ENCODE results near the gene COL4A2.
"Not testable (repeated sequence)": the region's sequence is repeated elsewhere in the genome, so short reads cannot be mapped to it uniquely, and the experiment has no call there.

Gene COL4A2

GRCh38 chr13:110475117-110475516, 168.0 kb downstream of the COL4A2 start:
- no peak for DNase-seq (ENCODE audit: low read depth in 3 of 3)

GRCh38 chr13:110475550-110476219, 168.6 kb downstream of the COL4A2 start:
- no peak for DNase-seq (ENCODE audit: low read depth in 3 of 3)

- no peak for DNase-seq (ENCODE audit: low read depth in 3 of 3)
Observed at GRCh38 chr13:110476220-110476617, 169.1 kb downstream of the COL4A2 start.

DNA sequence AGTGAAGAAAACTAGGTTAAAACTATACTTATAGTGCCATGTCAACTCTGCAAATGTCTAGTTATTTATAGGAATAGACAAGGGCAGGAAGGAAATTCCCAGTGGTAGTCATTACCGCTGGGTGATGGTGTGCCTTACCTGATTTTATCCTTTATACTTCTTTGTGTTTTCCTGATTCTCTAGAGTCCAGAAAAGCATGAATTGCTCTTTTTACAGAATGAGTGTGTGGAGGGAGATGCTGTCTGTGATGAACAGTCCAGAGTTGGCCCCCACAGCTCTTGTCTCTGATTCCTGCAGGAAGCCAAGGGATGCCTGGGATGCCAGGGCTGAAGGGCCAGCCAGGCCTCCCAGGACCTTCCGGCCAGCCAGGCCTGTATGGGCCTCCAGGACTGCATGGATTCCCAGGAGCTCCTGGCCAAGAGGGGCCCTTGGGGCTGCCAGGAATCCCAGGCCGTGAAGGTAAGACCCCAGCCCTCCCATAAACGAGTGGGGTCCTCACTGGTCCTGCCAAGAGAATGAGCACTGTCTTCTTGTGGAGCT, 170.7 kb downstream of the COL4A2 start:
- DNase-seq (ENCODE audit: low read depth in 3 of 3): no peak

GRCh38 chr13:110478405-110479214, 171.5 kb downstream of the COL4A2 start:
- no peak for DNase-seq (ENCODE audit: low read depth in 3 of 3)

DNA sequence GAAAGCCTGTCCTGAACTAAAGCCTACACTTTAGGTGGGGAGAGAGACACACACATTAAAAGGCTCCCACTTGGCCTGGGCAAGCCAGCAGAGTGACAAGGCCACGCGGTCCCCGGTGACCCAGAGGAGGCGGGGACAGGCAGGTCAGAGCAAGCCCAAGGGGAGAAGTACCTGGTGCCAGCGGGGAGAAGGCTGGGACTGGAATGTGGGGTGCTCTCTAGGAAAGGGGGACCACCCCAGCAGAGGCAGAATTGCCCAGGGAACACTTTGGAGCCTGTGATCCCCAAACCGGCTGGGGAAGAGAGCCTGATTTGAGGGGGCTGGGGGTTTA, 172.1 kb downstream of the COL4A2 start:
- DNase-seq (ENCODE audit: low read depth in 3 of 3): no peak

DNA sequence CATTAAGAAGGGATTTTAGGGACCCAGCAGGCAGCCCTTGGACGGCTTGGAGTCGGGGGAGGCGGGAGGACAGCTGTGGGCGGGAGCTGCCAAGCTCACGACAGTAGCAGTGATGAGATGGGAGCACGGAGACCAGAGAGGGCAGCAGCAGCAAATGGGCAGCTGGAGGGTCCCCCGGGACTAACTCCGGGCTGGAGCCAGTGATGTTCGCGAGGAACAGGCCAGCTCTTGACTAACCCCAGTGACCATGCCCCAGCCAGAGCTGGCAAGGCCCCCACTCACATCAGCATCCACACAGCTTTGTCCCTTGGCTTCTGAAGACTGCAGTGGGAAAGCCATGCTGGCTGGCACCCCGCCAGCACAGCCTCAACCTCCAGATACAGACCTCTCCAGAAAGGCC, 172.6 kb downstream of the COL4A2 start:
- DNase-seq (ENCODE audit: low read depth in 3 of 3): no peak

DNA sequence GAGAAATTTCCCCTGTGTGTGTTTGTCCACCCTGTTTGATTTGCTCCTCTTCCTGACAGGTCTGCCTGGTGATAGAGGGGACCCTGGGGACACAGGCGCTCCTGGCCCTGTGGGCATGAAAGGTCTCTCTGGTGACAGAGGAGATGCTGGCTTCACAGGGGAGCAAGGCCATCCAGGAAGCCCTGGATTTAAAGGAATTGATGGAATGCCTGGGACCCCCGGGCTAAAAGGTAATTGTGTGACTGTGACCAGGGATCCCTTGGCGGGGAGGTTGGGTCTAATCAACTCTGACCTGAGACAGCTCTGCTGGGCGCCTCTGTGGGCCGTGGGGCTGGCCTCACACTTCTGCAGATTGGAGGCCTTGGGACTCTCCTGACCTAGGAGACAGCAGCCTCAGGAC, 173.1 kb downstream of the COL4A2 start:
- DNase-seq (ENCODE audit: low read depth in 3 of 3): no peak

DNA sequence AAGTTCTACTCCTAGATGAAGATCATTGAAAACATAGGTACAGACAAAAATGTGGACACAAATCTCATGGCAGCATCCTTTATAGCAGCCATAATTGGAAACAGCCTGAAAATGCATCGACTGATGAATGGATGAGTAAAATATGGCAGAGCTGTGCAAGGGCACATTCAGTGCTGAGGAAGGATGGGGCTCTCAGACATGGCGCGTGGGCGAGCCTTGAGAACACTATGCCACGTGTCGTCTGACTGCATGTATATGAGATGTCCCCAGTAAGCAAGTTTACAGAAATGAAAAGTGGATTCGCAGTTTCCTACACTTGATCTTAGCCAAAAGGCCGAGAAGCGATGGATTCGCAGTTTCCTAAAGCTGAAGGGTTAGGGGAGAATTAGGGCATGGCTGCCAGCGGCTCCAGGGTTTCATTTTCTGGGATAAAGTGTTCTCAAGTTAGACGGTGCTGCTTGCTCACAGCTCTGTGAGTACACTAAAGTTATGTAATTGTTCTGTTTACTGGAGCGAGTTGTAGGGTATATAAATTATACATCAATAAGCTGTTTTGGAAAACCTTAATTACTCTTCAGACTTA, 176.4 kb downstream of the COL4A2 start:
- DNase-seq (ENCODE audit: low read depth in 3 of 3): no peak

DNA sequence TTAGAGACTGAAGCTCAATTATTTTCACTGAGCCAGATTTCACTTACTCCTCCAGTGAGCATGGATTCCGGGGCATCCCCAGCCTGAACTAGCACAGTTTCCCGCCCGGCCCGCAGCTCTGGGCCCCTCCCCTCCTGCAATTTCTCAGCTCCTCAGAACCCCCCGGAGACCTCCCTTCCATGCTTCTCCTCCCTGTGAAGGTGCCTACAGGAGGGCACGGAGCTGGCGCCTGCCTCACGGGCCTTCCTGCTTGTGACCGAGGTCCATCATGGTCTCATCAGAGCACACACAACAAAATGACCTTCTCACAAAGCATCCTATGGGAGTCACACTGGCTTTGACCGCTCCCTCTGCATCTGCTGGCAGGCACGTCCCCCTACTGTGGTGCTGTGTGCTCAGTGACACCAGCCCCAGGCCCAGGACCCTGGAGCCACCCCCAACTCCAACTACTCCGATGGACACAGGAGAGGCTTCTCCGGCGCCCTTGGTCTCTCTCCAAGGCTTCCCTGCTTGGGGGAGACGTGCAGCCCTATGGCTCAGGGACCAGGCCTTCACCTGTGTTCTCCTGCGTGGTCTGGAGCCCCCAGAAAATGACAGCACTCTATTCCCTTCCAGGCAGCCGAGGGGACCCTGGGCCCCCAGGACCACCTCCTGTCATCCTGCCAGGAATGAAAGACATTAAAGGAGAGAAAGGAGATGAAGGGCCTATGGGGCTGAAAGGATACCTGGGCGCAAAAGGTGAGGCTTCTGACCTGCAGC, 177.4 kb downstream of the COL4A2 start:
- no peak for DNase-seq (ENCODE audit: low read depth in 3 of 3)

GRCh38 chr13:110485604-110486003, 178.5 kb downstream of the COL4A2 start:
- no peak for DNase-seq (ENCODE audit: low read depth in 3 of 3)

GRCh38 chr13:110486061-110486715, 179.1 kb downstream of the COL4A2 start:
- no peak for DNase-seq (ENCODE audit: low read depth in 3 of 3)

- DNase-seq (ENCODE audit: low read depth in 3 of 3): not testable (repeated sequence)
Observed at GRCh38 chr13:110486880-110487279, 179.8 kb downstream of the COL4A2 start.

DNA sequence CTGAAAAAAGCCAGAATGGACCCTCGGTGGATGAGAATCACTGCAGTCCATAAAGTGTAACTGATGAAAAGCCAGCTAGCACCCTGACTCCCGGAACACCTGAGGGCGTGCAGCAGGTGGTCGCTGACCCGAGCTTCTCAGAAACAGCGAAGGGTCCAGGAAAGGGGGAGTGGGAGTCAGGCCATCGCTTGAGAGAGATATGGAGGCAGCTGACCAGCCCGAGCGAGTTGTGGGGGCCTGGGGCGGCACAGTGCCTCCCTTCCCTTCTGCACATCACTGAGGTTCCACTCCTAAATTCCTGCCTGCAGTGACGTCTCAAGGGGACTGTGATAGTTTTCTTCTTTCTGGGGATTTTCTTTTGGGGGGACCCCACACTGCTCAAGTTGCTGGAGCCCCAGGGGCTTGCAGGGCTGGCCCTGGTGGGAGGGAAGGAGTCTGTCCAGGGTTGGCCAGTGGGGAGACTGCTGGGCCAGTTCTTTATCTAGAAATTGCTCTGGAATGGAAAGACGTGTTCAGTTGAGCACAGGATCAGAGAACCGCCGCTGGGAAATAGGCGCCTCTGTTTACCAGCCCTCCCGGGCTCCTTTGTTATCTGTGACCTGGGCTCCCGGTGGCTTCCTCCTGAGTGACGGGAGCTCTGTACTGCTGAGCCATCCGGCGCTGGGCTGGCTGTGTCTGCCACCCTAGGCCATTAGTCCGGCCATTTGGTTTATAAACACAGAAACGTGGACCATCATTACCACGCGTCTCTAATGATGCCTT, 183.1 kb downstream of the COL4A2 start:
- DNase-seq (ENCODE audit: low read depth in 3 of 3): no peak

- no peak for DNase-seq (ENCODE audit: low read depth in 3 of 3)
Observed at GRCh38 chr13:110491869-110492678, 185.0 kb downstream of the COL4A2 start.

DNA sequence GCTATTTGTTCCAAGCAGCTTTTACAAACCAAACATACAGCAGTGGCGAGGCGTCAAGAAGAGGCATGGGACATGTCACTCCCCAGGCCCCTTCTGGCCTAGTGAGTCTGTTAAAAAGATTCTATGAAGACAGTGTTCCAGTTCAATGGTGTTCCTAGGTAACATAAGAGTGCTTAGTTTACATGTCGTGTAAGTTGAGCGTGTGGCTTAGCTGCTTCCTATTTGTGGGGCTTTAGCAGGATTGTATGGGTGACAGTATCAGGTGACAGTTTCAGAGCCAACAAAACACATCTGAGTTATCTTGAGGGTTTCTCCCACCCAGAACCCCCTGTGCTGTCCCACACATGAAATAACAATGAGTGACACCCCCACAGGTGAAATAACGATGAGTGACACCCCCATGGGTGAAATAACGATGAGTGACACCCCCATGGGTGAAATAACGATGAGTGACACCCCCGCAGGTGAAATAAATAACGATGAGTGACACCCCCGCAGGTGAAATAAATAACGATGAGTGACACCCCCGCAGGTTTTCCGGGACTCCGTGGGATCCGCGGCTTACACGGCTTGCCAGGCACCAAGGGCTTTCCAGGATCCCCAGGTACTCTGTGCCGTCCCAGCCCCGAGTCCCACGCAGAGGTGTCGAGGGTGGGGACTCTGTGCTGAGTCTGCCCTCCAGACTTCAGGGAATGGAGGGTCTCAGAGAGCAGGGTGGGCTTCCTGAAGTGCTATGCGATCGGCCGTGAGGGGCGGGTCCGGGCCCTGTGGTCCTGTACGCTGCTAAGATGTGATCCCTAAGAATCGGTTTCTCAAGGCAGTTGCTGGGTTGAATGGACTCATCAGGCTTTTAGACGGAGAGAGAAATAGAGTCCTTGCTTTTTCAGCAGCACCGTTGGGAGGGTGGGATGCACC, 185.9 kb downstream of the COL4A2 start:
- no peak for DNase-seq (ENCODE audit: low read depth in 3 of 3)

DNA sequence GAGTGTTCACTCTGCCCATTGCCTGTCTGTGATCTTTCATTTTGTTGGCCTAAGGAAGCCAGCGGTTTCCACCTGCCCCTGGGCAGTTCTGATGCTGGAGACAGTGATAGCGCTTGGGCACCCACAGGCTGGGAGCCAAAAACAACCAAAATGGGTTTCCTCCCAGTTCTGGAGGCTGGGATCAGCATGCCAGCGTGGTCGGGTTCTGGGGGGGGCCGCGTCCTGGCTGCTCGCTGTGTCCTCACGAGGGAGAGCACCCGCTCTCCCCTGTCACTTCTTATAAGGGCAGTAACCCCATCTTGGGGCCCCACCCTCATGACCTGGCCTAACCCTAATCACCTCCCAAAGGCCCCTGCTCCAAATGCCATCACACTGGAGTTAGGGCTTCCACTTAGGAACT, 186.5 kb downstream of the COL4A2 start:
- no peak for DNase-seq (ENCODE audit: low read depth in 3 of 3)

- no peak for DNase-seq (ENCODE audit: low read depth in 3 of 3)
Observed at GRCh38 chr13:110495376-110495775, 188.3 kb downstream of the COL4A2 start.

DNA sequence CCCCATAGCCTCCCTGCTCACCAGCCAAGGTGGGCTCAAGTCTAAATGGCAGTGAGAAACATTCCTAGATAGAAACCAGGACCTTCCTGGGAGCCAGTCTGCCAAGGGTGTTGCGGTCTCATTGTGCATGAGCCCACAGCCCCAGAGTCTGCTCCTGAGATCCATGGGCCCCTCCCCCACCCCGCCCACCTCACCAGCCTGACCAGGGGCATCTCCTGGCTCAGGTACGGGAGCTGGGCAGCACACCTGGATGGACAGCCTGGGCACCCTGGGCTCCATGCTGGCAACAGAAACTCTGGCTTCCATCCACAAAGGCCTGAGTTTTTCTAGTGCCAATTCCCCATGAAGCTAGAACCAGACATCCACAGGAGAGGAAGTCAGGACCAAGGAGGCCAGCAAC, 188.8 kb downstream of the COL4A2 start:
- no peak for DNase-seq (ENCODE audit: low read depth in 3 of 3)
